Ovary (tissue), 9 donors: ENCODE data around the gene YARS1. TPM values are rescaled to one million over a fixed set of nuclear protein-coding genes. Genes with fewer than 3 reads are reported as not detected.

ENCODE experiments used
- DNase-seq, 5 donors: peaks; one replicate each; pipeline ENCODE4 v3.0.0-alpha.2; 2019 to 2020
- H3K27ac ChIP-seq, 2 donors: fragments of 200-600 bp; one replicate each; pipeline versions ENCODE4 v1.5.1 to v1.8.0; 2019 to 2022
- H3K27me3 ChIP-seq: fragments of 200-600 bp; one replicate; pipeline ENCODE4 v1.8.0; 2022
- H3K36me3 ChIP-seq: fragments of 200-600 bp; sonication (generic); one replicate; pipeline ENCODE4 v1.5.1; 2019
- H3K4me1 ChIP-seq: one replicate; pipeline ENCODE4 v1.8.1; 2013; ENCODE audit warnings: mild to moderate bottlenecking, moderate library complexity; ENCODE audit not compliant: insufficient read depth
- H3K4me3 ChIP-seq: fragments of 200-600 bp; sonication (generic); one replicate; pipeline ENCODE4 v1.5.1; 2017
- H3K9me3 ChIP-seq, 2 donors: fragments of 200-600 bp in 1 of 2; sonication (generic) in 1 of 2; one replicate each; pipeline versions ENCODE4 v1.5.1 to v1.8.1; 2013 to 2019; ENCODE audit warnings: mild to moderate bottlenecking in 1 of 2, moderate library complexity in 1 of 2
- EP300 ChIP-seq: sonication (generic); formaldehyde crosslinking; IDR thresholded peaks from one replicate; pipeline ENCODE4 v1.6.1; 2017; ENCODE audit warnings: antibody characterized with exemption
- POLR2A ChIP-seq: fragments of 450-650 bp; IDR thresholded peaks from one replicate; pipeline ENCODE4 v1.6.1; 2017; ENCODE audit warnings: antibody characterized with exemption, mild to moderate bottlenecking, moderate library complexity
- WGBS, 3 donors: extraction: QIAGEN DNeasy Blood & Tissue Kit in 1 of 3; methylation state at CpG; one replicate each; pipeline versions ENCODE4 v1.1.5 to v1.1.7; 2013 to 2017; 5-methylcytosine and 5-hydroxymethylcytosine counted together
- intact Hi-C, 4 donors: fragments of 100-400 bp; cut with DNase I; formaldehyde crosslinking; loops; one replicate each; pipeline versions ENCODE4 v1.11.0 to v1.15.1; 2022 to 2023
- polyA plus RNA-seq, 2 donors: library from polyadenylated mRNA; stranded (reverse); fragments of 200-250 nt in 1 of 2; fragments of 350-450 nt in 1 of 2; fragmentation: Illumina TruSeq in 1 of 2; extraction: RNeasy Lipid Tissue Mini Kit (QIAGEN cat#74804) in 1 of 2; gene quantifications; one replicate each; pipeline ENCODE4 v1.2.3, GENCODE V29; 2013 to 2014
- total RNA-seq, 7 donors: library from RNA; depleted of rRNA in 2 of 7; stranded (reverse); fragments of >200 nt in 2 of 7; fragmentation: NEBNext Ultra II Directional in 3 of 7; extraction: Animal tissue kit (Norgen Biotek cat#: 25700) in 3 of 7; gene quantifications; one replicate each; pipeline versions ENCODE4 v1.1.0 to v1.2.4, GENCODE V29; 2016 to 2023
- TF ChIP-seq, protein P1 (sequence below), 3 donors: fragments of 450-650 bp in 2 of 3; fragments of 200-600 bp in 1 of 3; IDR thresholded peaks; one replicate each; pipeline versions ENCODE4 v1.5.1 to v1.8.0; 2016 to 2022; ENCODE audit warnings: antibody characterized with exemption in 3 of 3, mild to moderate bottlenecking in 1 of 3
- donor health status: DM: no; HTN: no; CAD: no; lungs with moderate emphysema.
- donor health status: DM: no; HTN: no; CAD: no.
- donor health status: Bipolar disorder and iron deficiency.
- donor health status: DM: yes; HTN: yes; CAD: no.
- donor health status: DM: no; HTN: no; CAD: no.
- donor health status: DM: yes; HTN: yes; CAD: no.

YARS1 gene
- total and polyA plus RNA-seq, 9 donors, result 19.8 to 272 (median 46.2) TPM

DNA sequence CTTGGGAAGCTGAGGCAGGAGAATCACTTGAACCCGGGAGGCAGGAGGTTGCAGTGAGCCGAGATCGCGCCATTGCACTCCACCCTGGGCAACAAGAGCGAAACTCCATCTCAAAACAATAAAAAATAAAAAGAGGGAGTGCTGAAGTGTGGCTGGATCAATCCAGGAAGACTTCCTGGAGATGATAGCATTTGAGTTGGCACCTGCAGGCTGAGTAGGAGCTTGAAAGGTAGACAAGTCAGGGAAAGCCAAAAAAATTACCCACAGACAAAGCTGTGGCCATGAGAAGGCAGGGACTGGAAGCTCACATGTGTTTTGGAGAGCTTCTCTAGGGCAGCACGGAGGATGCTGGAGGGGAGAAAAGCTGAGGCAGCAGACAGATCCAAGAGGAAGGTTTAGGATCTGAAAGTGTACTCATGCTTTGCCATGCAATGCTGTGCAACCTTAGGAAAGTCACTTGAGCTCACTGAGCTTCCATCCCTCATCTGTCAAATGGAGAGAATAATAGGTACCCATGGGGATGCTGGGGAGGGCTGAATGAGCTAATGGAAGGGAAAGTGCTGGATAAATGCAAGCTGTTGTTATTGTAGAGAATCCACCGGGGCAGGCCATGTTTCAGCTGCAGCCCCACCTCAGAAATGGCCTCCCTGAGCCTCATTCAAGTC, 88.6 kb downstream of the YARS1 start:
- Histone ChIP-seq H3K36me3 (no peaks in the 10 kb centered on the region), H3K9me3 (no peaks in the 10 kb centered on the region), H3K27ac (no peak overlapping the region), H3K4me3 (no peak overlapping the region), H3K27me3 (no peaks in the 10 kb centered on the region), H3K4me1 (peaks cover 13% of the 10 kb centered on the region)
- intact Hi-C loops, result no loop called here
- no peak for TF ChIP-seq EP300
- no peak for DNase-seq
- WGBS, 3 donors, result 78 to 84% (median 80%) methylated on average over 7 of the region's 7 CpGs

DNA sequence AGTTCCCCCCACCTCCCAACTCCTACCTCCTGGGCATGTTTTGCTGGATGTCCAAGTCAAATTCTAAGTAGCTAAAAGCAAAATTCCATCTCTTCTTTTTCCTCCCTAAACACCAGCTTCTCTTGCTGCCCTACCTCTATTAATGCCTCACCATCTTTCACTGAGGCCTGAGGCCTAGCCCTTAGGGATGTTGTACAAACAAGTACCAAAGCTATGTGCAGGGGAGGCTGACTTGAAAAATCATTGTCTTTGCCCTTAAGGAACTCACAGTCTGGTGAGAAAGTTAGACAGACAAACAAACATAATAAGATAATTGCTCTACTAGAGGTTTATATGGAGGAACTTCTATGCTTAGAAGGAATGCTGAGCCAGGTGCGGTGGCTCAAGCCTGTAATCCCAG, 89.3 kb downstream of the YARS1 start:
- intact Hi-C loops, result no loop called here
- H3K4me3 ChIP-seq, result no peak overlapping the region
- H3K36me3 ChIP-seq, result no peaks in the 10 kb centered on the region
- H3K27ac ChIP-seq, result no peak overlapping the region
- TF ChIP-seq EP300 (no peak), POLR2A (no peak)
- TF ChIP-seq, protein P1, sequence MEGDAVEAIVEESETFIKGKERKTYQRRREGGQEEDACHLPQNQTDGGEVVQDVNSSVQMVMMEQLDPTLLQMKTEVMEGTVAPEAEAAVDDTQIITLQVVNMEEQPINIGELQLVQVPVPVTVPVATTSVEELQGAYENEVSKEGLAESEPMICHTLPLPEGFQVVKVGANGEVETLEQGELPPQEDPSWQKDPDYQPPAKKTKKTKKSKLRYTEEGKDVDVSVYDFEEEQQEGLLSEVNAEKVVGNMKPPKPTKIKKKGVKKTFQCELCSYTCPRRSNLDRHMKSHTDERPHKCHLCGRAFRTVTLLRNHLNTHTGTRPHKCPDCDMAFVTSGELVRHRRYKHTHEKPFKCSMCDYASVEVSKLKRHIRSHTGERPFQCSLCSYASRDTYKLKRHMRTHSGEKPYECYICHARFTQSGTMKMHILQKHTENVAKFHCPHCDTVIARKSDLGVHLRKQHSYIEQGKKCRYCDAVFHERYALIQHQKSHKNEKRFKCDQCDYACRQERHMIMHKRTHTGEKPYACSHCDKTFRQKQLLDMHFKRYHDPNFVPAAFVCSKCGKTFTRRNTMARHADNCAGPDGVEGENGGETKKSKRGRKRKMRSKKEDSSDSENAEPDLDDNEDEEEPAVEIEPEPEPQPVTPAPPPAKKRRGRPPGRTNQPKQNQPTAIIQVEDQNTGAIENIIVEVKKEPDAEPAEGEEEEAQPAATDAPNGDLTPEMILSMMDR (IDR thresholded peaks at IDR 0.05), result no peak
- WGBS, 3 donors, result 93 to 96% (median 94%) methylated on average over 1 of the region's 1 CpG
- DNase-seq, result no peak
- no peaks in the 10 kb centered on the region for H3K27me3 ChIP-seq
- peaks cover 13% of the 10 kb centered on the region for H3K4me1 ChIP-seq
- no peaks in the 10 kb centered on the region for H3K9me3 ChIP-seq

DNA sequence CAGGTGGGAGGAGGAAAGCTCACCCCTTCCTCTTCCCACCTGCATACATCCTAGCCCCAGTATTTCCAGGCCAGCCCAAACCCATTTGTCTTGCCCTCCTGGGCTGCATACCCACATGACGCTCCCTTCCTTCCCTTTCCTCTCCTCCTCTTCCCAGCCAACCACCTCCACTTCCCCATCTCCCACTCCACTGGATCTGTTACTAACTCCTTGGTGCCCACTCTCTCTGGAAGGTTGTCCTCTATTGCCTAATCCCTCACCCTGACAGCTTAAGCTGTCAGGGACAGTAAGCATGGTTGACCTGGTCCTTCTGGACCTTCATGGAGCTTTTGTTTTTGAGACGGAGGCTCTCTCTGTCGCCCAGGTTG, 91.6 kb downstream of the YARS1 start:
- Histone ChIP-seq H3K36me3 (no peaks in the 10 kb centered on the region), H3K4me3 (no peak overlapping the region), H3K9me3 (no peaks in the 10 kb centered on the region), H3K27me3 (no peaks in the 10 kb centered on the region), H3K4me1 (peaks cover 15% of the 10 kb centered on the region), H3K27ac (no peak overlapping the region)
- TF ChIP-seq, protein P1 (IDR thresholded peaks at IDR 0.05), result no peak
- TF ChIP-seq EP300 (no peak), POLR2A (no peak)
- 88 to 97% (median 93%) methylated on average over 3 of the region's 3 CpGs for WGBS, 3 donors
- no peak for DNase-seq
- intact Hi-C loops, result no loop called here

Other genes starting within 250 kb of the YARS1 start
- 10 to 100 TPM; 20.1 to 37.0 (median 27.8) TPM for gene ZBTB8OS, start 166.8 kb downstream of the YARS1 start, total RNA-seq
- 10 to 100 TPM; 20.9 to 25.5 TPM for gene ZBTB8OS, start 166.8 kb downstream of the YARS1 start, polyA plus RNA-seq
- 100 to 1,000 TPM in 6 of 7 donors, 10 to 100 TPM in 1; 86.3 to 223 (median 191) TPM for gene RBBP4, start 166.2 kb downstream of the YARS1 start, total RNA-seq
- gene RBBP4, start 166.2 kb downstream of the YARS1 start, polyA plus RNA-seq, result 100 to 1,000 TPM in 1 of 2 donors, 10 to 100 TPM in 1; 78.2 to 117 TPM
- gene SYNC, start 114.6 kb downstream of the YARS1 start, total RNA-seq, result 10 to 100 TPM in 3 of 7 donors, 1 to 10 TPM in 4; 3.2 to 13.5 (median 9.8) TPM
- gene SYNC, start 114.6 kb downstream of the YARS1 start, polyA plus RNA-seq, result 10 to 100 TPM in 1 of 2 donors, 1 to 10 TPM in 1; 3.0 to 10.6 TPM
- gene S100PBP, start 295 bp upstream of the YARS1 start, total RNA-seq, result 10 to 100 TPM; 24.8 to 64.2 (median 42.6) TPM
- 10 to 100 TPM; 18.1 to 47.0 TPM for gene S100PBP, start 295 bp upstream of the YARS1 start, polyA plus RNA-seq
- gene FNDC5, start 53.6 kb upstream of the YARS1 start, total RNA-seq, result 10 to 100 TPM in 4 of 7 donors, 1 to 10 TPM in 3; 4.2 to 25.4 (median 12.1) TPM
- 10 to 100 TPM in 1 of 2 donors, 1 to 10 TPM in 1; 8.2 to 15.6 TPM for gene FNDC5, start 53.6 kb upstream of the YARS1 start, polyA plus RNA-seq
- gene HPCA, start 69.1 kb upstream of the YARS1 start, total RNA-seq, result 1 to 10 TPM in 1 of 7 donors, under 1 TPM in 5, not detected in 1; 0.37 to 1.0 (median 0.68) TPM
- under 1 TPM; 0.23 to 0.81 TPM for gene HPCA, start 69.1 kb upstream of the YARS1 start, polyA plus RNA-seq
- gene TMEM54, start 84.0 kb upstream of the YARS1 start, total RNA-seq, result 10 to 100 TPM; 13.5 to 64.0 (median 23.9) TPM
- 10 to 100 TPM in 1 of 2 donors, under 1 TPM in 1; 0.85 to 23.3 TPM for gene TMEM54, start 84.0 kb upstream of the YARS1 start, polyA plus RNA-seq
- 10 to 100 TPM; 13.2 to 38.0 (median 15.0) TPM for gene RNF19B, start 147.5 kb upstream of the YARS1 start, total RNA-seq
- 10 to 100 TPM; 11.2 to 18.9 TPM for gene RNF19B, start 147.5 kb upstream of the YARS1 start, polyA plus RNA-seq
- 100 to 1,000 TPM in 5 of 7 donors, 10 to 100 TPM in 2; 92.2 to 135 (median 115) TPM for gene AK2, start 219.5 kb upstream of the YARS1 start, total RNA-seq
- 100 to 1,000 TPM in 1 of 2 donors, 10 to 100 TPM in 1; 52.9 to 150 TPM for gene AK2, start 219.5 kb upstream of the YARS1 start, polyA plus RNA-seq